OCI-LY1 (cell line): ENCODE data around the gene SESN1.

Experiments used
- H2AFZ ChIP-seq: fragments of 200-600 bp; sonication (generic), shearing (Covaris generic); 2 replicates; pipeline ENCODE4 v1.6.0; 2014; ENCODE audit warnings: antibody characterized with exemption, mild to moderate bottlenecking, low read length
- H3F3A ChIP-seq: fragments of 200-600 bp; sonication (generic), shearing (Covaris generic); 2 replicates; pipeline ENCODE4 v1.6.0; 2014; ENCODE audit warnings: mild to moderate bottlenecking, antibody characterized with exemption, low read length, moderate library complexity; ENCODE audit not compliant: insufficient read depth
- H3K27ac ChIP-seq: fragments of 200-600 bp; sonication (generic); 2 replicates; pipeline ENCODE4 v1.5.1; 2014; ENCODE audit warnings: low read length, mixed run types, mild to moderate bottlenecking, low read depth; ENCODE audit not compliant: poor library complexity, severe bottlenecking
- H3K27me3 ChIP-seq: fragments of 200-600 bp; sonication (generic); 2 replicates; pipeline ENCODE4 v1.6.0; 2014; ENCODE audit warnings: antibody characterized with exemption, mild to moderate bottlenecking, low read length, moderate library complexity; ENCODE audit not compliant: insufficient read depth
- H3K36me3 ChIP-seq: fragments of 200-600 bp; sonication (generic); 2 replicates; pipeline ENCODE4 v1.6.1; 2014; ENCODE audit warnings: mild to moderate bottlenecking, antibody characterized with exemption, low read length, moderate library complexity, mixed read lengths; ENCODE audit not compliant: insufficient read depth
- H3K4me1 ChIP-seq: fragments of 200-600 bp; sonication (generic); 2 replicates; pipeline ENCODE4 v1.5.1; 2014; ENCODE audit warnings: mild to moderate bottlenecking, low read length, moderate library complexity; ENCODE audit not compliant: insufficient read depth, severe bottlenecking
- H3K4me2 ChIP-seq: fragments of 200-600 bp; sonication (generic), shearing (Covaris generic); 2 replicates; pipeline ENCODE4 v1.6.1; 2014; ENCODE audit warnings: low read length
- H3K4me3 ChIP-seq: fragments of 200-600 bp; sonication (generic); 2 replicates; pipeline ENCODE4 v1.5.1; 2014; ENCODE audit warnings: low read length, low read depth, mild to moderate bottlenecking, mixed read lengths; ENCODE audit not compliant: poor library complexity, severe bottlenecking
- H3K79me2 ChIP-seq: fragments of 200-600 bp; shearing (Covaris generic); 2 replicates; pipeline ENCODE4 v1.6.1; 2016; ENCODE audit warnings: mixed run types, low read length, mixed read lengths; ENCODE audit not compliant: insufficient read depth
- H3K9ac ChIP-seq: fragments of 200-600 bp; sonication (generic), shearing (Covaris generic); 2 replicates; pipeline ENCODE4 v1.6.1; 2014; ENCODE audit warnings: mild to moderate bottlenecking, low read length, mixed read lengths
- H3K9me2 ChIP-seq: fragments of 200-600 bp; sonication (generic), shearing (Covaris generic); 2 replicates; pipeline ENCODE4 v1.6.1; 2014; ENCODE audit warnings: low read depth, mild to moderate bottlenecking, low read length, mixed read lengths
- H3K9me3 ChIP-seq: fragments of 200-600 bp; shearing (Covaris generic); 2 replicates; pipeline ENCODE4 v1.6.1; 2014; ENCODE audit warnings: low read length, mixed read lengths
- H4K20me1 ChIP-seq: fragments of 200-600 bp; sonication (generic), shearing (Covaris generic); 2 replicates; pipeline ENCODE4 v1.6.0; 2016; ENCODE audit warnings: mild to moderate bottlenecking, low read length; ENCODE audit not compliant: insufficient read depth
- CTCF ChIP-seq: fragments of 200-600 bp; sonication (generic), shearing (Covaris generic); IDR thresholded peaks from 2 replicates; pipeline ENCODE4 v1.5.1; 2017; ENCODE audit warnings: mild to moderate bottlenecking, antibody characterized with exemption, low read length, moderate library complexity, mixed read lengths
- EZH2 ChIP-seq: fragments of 200-600 bp; sonication (generic), shearing (Covaris generic); IDR thresholded peaks from 2 replicates; pipeline ENCODE4 v1.8.0; 2017; ENCODE audit warnings: borderline replicate concordance, mixed run types, mild to moderate bottlenecking, antibody characterized with exemption, low read length, moderate library complexity, mixed read lengths

SESN1 gene

GRCh38 chr6:109075934-109076333 is 18.7 kb downstream of the SESN1 start:
- Histone ChIP-seq H3K4me1 (no peaks in the 10 kb centered on the region), H4K20me1 (no peaks in the 10 kb centered on the region), H2AFZ (no peak overlapping the region), H3K9ac (no peak overlapping the region), H3K4me3 (no peak overlapping the region), H3K27me3 (no peaks in the 10 kb centered on the region), H3K79me2 (no peaks in the 10 kb centered on the region), H3K9me3 (no peaks in the 10 kb centered on the region), H3K27ac (no peak overlapping the region), H3K36me3 (no peaks in the 10 kb centered on the region), H3F3A (no peaks in the 10 kb centered on the region), H3K4me2 (no peak overlapping the region), H3K9me2 (no peaks in the 10 kb centered on the region)
- TF ChIP-seq CTCF (no peak), EZH2 (no peak)

- Histone ChIP-seq H3K4me1 (no peaks in the 10 kb centered on the region), H3K27ac (no peak overlapping the region), H3K9ac (no peak overlapping the region), H2AFZ (no peak overlapping the region), H3K9me3 (no peaks in the 10 kb centered on the region), H3K4me2 (no peak overlapping the region), H3K36me3 (no peaks in the 10 kb centered on the region), H3K9me2 (no peaks in the 10 kb centered on the region), H3F3A (no peaks in the 10 kb centered on the region), H3K4me3 (no peak overlapping the region), H3K79me2 (no peaks in the 10 kb centered on the region), H3K27me3 (no peaks in the 10 kb centered on the region), H4K20me1 (no peaks in the 10 kb centered on the region)
- TF ChIP-seq EZH2 (no peak), CTCF (no peak)
Observed at GRCh38 chr6:109074133-109074415, 20.6 kb downstream of the SESN1 start.

- no peak overlapping the region for H3K4me2 ChIP-seq
- H2AFZ ChIP-seq: no peak overlapping the region
- no peak overlapping the region for H3K9ac ChIP-seq
- H3K27me3 ChIP-seq: no peaks in the 10 kb centered on the region
- H3K36me3 ChIP-seq: no peaks in the 10 kb centered on the region
- H3K9me2 ChIP-seq: no peaks in the 10 kb centered on the region
- no peaks in the 10 kb centered on the region for H3F3A ChIP-seq
- H3K79me2 ChIP-seq: no peaks in the 10 kb centered on the region
- no peak overlapping the region for H3K27ac ChIP-seq
- H3K9me3 ChIP-seq: no peaks in the 10 kb centered on the region
- H3K4me3 ChIP-seq: no peak overlapping the region
- no peaks in the 10 kb centered on the region for H4K20me1 ChIP-seq
- TF ChIP-seq EZH2: no peak
- peak; percentile 64; the same call in 1 of the 2 replicates for TF ChIP-seq CTCF
- no peaks in the 10 kb centered on the region for H3K4me1 ChIP-seq
Observed at GRCh38 chr6:109073344-109074132, 21.1 kb downstream of the SESN1 start.
